Lower leg skin (tissue), 4 donors: ENCODE measurements around the gene NKIRAS1. TPM values are rescaled to one million over a fixed set of nuclear protein-coding genes. Genes with fewer than 3 reads are reported as not detected.

Source experiments
- DNase-seq, 2 donors: peaks; one replicate each; pipeline ENCODE4 v3.0.0-alpha.2; 2019; ENCODE audit warnings: low spot score in 2 of 2
- H3K4me3 ChIP-seq: fragments of 200-600 bp; sonication (generic); 2 replicates; pipeline ENCODE4 v1.5.1; 2017; ENCODE audit warnings: mild to moderate bottlenecking, low read depth; ENCODE audit not compliant: poor library complexity, severe bottlenecking
- CTCF ChIP-seq, 3 donors: fragments of 450-650 bp; IDR thresholded peaks; one replicate each; pipeline ENCODE4 v1.5.1; 2016; ENCODE audit warnings: antibody characterized with exemption in 3 of 3, mild to moderate bottlenecking in 3 of 3, moderate library complexity in 2 of 3
- POLR2A ChIP-seq, 2 donors: fragments of 450-650 bp; IDR thresholded peaks; one replicate each; pipeline ENCODE4 v1.6.1; 2016 to 2017; ENCODE audit warnings: antibody characterized with exemption in 2 of 2, mild to moderate bottlenecking in 1 of 2, moderate library complexity in 1 of 2
- WGBS, 2 donors: methylation state at CpG; one replicate each; pipeline ENCODE4 v1.1.5; 2018; 5-methylcytosine and 5-hydroxymethylcytosine counted together
- intact Hi-C: fragments of 100-400 bp; cut with DNase I; formaldehyde crosslinking; loops from one replicate; pipeline ENCODE4 v1.15.0; 2023; ENCODE audit warnings: low total_unique reads
- total RNA-seq, 4 donors: library from RNA; depleted of rRNA; stranded (reverse); fragments of >200 nt; gene quantifications; one replicate each; pipeline ENCODE4 v1.1.0, GENCODE V29; 2016

The NKIRAS1 gene
- total RNA-seq, 4 donors from 2014 or later: 6.6 to 10.5 (median 9.0) TPM

GRCh38 chr3:23934253-23934652 is 17.5 kb upstream of the NKIRAS1 start:
- intact Hi-C loops: no loop called here
- no peak overlapping the region for H3K4me3 ChIP-seq
- TF ChIP-seq POLR2A (IDR thresholded peaks at IDR 0.05) (no peak), CTCF (IDR thresholded peaks at IDR 0.05) (no peak)
- DNase-seq: no peak
- WGBS, 2 donors: 77 to 82% methylated on average over 4 of the region's 4 CpGs

GRCh38 chr3:23932571-23932970 is 15.8 kb upstream of the NKIRAS1 start:
- intact Hi-C loops: no loop called here
- no peak for DNase-seq
- TF ChIP-seq CTCF (IDR thresholded peaks at IDR 0.05) (no peak), POLR2A (IDR thresholded peaks at IDR 0.05) (no peak)
- WGBS, 2 donors: 80 to 97% methylated on average over 4 of the region's 4 CpGs
- H3K4me3 ChIP-seq: no peak overlapping the region

GRCh38 chr3:23931597-23931996 is 14.8 kb upstream of the NKIRAS1 start:
- TF ChIP-seq CTCF (IDR thresholded peaks at IDR 0.05): no peak
- no peak for TF ChIP-seq POLR2A (IDR thresholded peaks at IDR 0.05)
- WGBS, 2 donors: 83 to 87% methylated on average over 3 of the region's 3 CpGs
- intact Hi-C loops: no loop called here
- no peak for DNase-seq
- H3K4me3 ChIP-seq: no peak overlapping the region

- TF ChIP-seq CTCF (IDR thresholded peaks at IDR 0.05) (no peak), POLR2A (IDR thresholded peaks at IDR 0.05) (no peak)
- intact Hi-C loops: no loop called here
- no peak for DNase-seq
- no peak overlapping the region for H3K4me3 ChIP-seq
- 50% methylated on average over 8 of the region's 8 CpGs for WGBS, 2 donors
These were observed 11.7 kb upstream of the NKIRAS1 start for GRCh38 chr3:23928524-23928923.

GRCh38 chr3:23926736-23927135 is 9.9 kb upstream of the NKIRAS1 start:
- intact Hi-C loops: no loop called here
- WGBS, 2 donors: 81 to 82% methylated on average over 3 of the region's 3 CpGs
- no peak for DNase-seq
- H3K4me3 ChIP-seq: no peak overlapping the region
- TF ChIP-seq CTCF (IDR thresholded peaks at IDR 0.05) (no peak), POLR2A (IDR thresholded peaks at IDR 0.05) (no peak)

GRCh38 chr3:23926246-23926645 is 9.5 kb upstream of the NKIRAS1 start:
- 90 to 97% methylated on average over 7 of the region's 7 CpGs for WGBS, 2 donors
- no peak for DNase-seq
- TF ChIP-seq POLR2A (IDR thresholded peaks at IDR 0.05) (no peak), CTCF (IDR thresholded peaks at IDR 0.05) (no peak)
- intact Hi-C loops: no loop called here
- H3K4me3 ChIP-seq: no peak overlapping the region
